Measurements from ENCODE around the gene TICRR.

Gene TICRR

GRCh38 chr15:89550427-89550826 lies 24.8 kb upstream of the TICRR start:
- H3K4me3 ChIP-seq: no peak overlapping the region
- no peak for TF ChIP-seq CTCF (IDR thresholded peaks at IDR 0.05)
- no peak overlapping the region for H3K27ac ChIP-seq
- H3K36me3 ChIP-seq: no peaks in the 10 kb centered on the region
- DNase-seq: no peak
- H3K4me1 ChIP-seq: no peaks in the 10 kb centered on the region
- H3K9me3 ChIP-seq: peaks cover 0 to 4% (median 0%) of the 10 kb centered on the region in 3 donors
- intact Hi-C loops (cut with DNase I; ENCODE audit: low total_unique reads): no loop called here
- H3K27me3 ChIP-seq: peaks cover 0 to 12% of the 10 kb centered on the region in 2 donors

GRCh38 chr15:89551550-89551949 lies 23.7 kb upstream of the TICRR start:
- H3K4me1 ChIP-seq: no peaks in the 10 kb centered on the region
- intact Hi-C loops (cut with DNase I; ENCODE audit: low total_unique reads): no loop called here
- no peak for TF ChIP-seq CTCF (IDR thresholded peaks at IDR 0.05)
- DNase-seq: no peak
- H3K4me3 ChIP-seq: no peak overlapping the region
- peaks cover 0 to 20% of the 10 kb centered on the region in 2 donors for H3K27me3 ChIP-seq
- H3K36me3 ChIP-seq: no peaks in the 10 kb centered on the region
- H3K9me3 ChIP-seq: peaks cover 0 to 4% (median 0%) of the 10 kb centered on the region in 3 donors
- no peak overlapping the region for H3K27ac ChIP-seq

DNA sequence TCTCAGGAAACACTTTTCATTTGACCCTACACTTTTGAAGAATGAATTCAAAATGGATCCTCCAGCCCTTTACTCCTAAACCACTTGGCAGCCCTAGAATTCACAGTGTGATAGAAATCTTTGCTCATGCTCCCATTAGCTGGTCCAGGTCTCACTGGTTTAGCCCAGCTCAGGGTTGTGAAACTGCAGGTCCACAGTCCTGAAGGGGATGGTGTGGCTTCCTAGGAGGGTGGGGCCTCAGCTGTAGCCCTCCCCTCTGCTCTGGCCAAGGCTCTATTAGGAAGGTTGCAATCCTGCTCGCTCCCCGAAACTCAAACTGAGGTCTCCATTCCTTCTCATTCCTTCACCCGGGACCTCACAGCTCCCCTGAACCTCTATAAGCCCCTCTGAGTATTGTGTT lies 21.6 kb upstream of the TICRR start:
- no peak for TF ChIP-seq CTCF (IDR thresholded peaks at IDR 0.05)
- Histone ChIP-seq H3K36me3 (no peaks in the 10 kb centered on the region), H3K4me3 (no peak overlapping the region), H3K4me1 (no peaks in the 10 kb centered on the region), H3K9me3 (no peaks in the 10 kb centered on the region), H3K27ac (no peak overlapping the region), H3K27me3 (peaks cover 0 to 20% of the 10 kb centered on the region in 2 donors)
- DNase-seq: no peak
- intact Hi-C loops (cut with DNase I; ENCODE audit: low total_unique reads): no loop called here

- Histone ChIP-seq H3K4me3 (no peak overlapping the region), H3K9me3 (no peaks in the 10 kb centered on the region), H3K36me3 (no peaks in the 10 kb centered on the region), H3K27me3 (peaks cover 0 to 26% of the 10 kb centered on the region in 2 donors), H3K4me1 (no peaks in the 10 kb centered on the region), H3K27ac (no peak overlapping the region)
- intact Hi-C loops (cut with DNase I; ENCODE audit: low total_unique reads): no loop called here
- TF ChIP-seq CTCF (IDR thresholded peaks at IDR 0.05): no peak
- no peak for DNase-seq
Measured at GRCh38 chr15:89554247-89554646, 21.0 kb upstream of the TICRR start.

GRCh38 chr15:89555768-89556167 lies 19.5 kb upstream of the TICRR start:
- no peak for DNase-seq
- Histone ChIP-seq H3K27me3 (peaks cover 0 to 33% of the 10 kb centered on the region in 2 donors), H3K4me1 (no peaks in the 10 kb centered on the region), H3K4me3 (no peak overlapping the region), H3K27ac (no peak overlapping the region), H3K36me3 (no peaks in the 10 kb centered on the region), H3K9me3 (no peaks in the 10 kb centered on the region)
- intact Hi-C loops (cut with DNase I; ENCODE audit: low total_unique reads): no loop called here
- TF ChIP-seq CTCF (IDR thresholded peaks at IDR 0.05): no peak
